Activated CD8-positive, alpha-beta T cell treated with anti-CD3 and anti-CD28 coated beads for 36 hours (primary cell): ENCODE measurements around the gene ARSK. TPM values are rescaled to one million over a fixed set of nuclear protein-coding genes. Genes with fewer than 3 reads are reported as not detected.

Source experiments
- ATAC-seq: fragments of 200-7000 bp; cut with Tn5 transposase; one replicate; pipeline ENCODE4 v1.10.0; 2021; ENCODE audit warnings: mild to moderate bottlenecking, moderate library complexity
- CTCF ChIA-PET: fragments of 350-600 bp; sonication (Branson Sonifier 250); formaldehyde crosslinking; loops from one replicate; lab custom pipeline; 2021; ENCODE audit warnings: antibody characterized with exemption; lab: Charles Lee
- POLR2A ChIA-PET: fragments of 350-600 bp; sonication (Branson Sonifier 250); formaldehyde crosslinking; loops from one replicate; lab custom pipeline; 2021; ENCODE audit warnings: antibody characterized with exemption; lab: Charles Lee
- DNase-seq: peaks from one replicate; pipeline ENCODE4 v3.0.0-alpha.2; 2020
- H3K27ac Mint-ChIP-seq: one replicate; pipeline ENCODE4 v1.8.0; 2021; ENCODE audit warnings: mild to moderate bottlenecking, mixed read lengths
- H3K27me3 Mint-ChIP-seq: one replicate; pipeline ENCODE4 v1.8.0; 2021; ENCODE audit warnings: mixed read lengths
- H3K36me3 Mint-ChIP-seq: one replicate; pipeline ENCODE4 v1.8.0; 2021; ENCODE audit warnings: low read depth, mixed read lengths
- H3K4me1 Mint-ChIP-seq: one replicate; pipeline ENCODE4 v1.8.0; 2021; ENCODE audit warnings: low read depth, mixed read lengths
- H3K4me3 Mint-ChIP-seq: one replicate; pipeline ENCODE4 v1.8.0; 2021; ENCODE audit warnings: mild to moderate bottlenecking, moderate library complexity, mixed read lengths
- H3K9me3 Mint-ChIP-seq: one replicate; pipeline ENCODE4 v1.8.0; 2021; ENCODE audit warnings: mixed read lengths
- CTCF ChIP-seq: fragments of 200-600 bp; IDR thresholded peaks from one replicate; pipeline ENCODE4 v1.8.0; 2022; ENCODE audit warnings: antibody characterized with exemption, mild to moderate bottlenecking
- intact Hi-C: fragments of 100-400 bp; cut with micrococcal nuclease; formaldehyde crosslinking; loops from one replicate; pipeline ENCODE4 v1.10.0; 2022
- total RNA-seq, 2 experiments: library from RNA; stranded (reverse); gene quantifications; one replicate each; pipeline ENCODE4 v1.2.3, GENCODE V29; 2021

The ARSK gene
- total RNA-seq, 2 experiments from 2014 or later = 4.9 to 5.0 TPM

DNA sequence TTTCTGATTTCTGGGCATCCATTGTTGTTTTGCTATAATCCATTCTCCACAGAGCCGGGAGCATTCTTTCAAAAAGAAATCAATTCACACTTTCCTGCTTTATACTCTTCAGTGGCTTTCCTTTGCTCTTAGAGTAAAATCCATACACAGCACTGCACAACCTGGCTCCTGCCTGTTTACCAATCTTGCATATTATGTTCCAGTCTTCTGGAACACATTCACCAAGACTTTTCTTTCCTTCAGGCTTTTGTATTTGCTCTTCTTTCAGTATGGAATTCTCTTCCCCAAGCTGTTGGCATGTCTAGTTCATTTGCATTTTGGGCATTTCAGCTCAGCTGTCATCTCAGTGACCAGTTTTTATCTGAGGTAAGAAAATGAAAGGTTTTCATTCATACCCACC lies 97.9 kb downstream of the ARSK start:
- CTCF ChIA-PET = interaction anchor here (0.9 to 6.5 kb wide), 3 partner anchors 11 to 128 kb away, joined by 3 to 47 read pairs (median 7); no protein-coding TSS in a partner anchor
- Mint-ChIP-seq H3K4me3 (no peak overlapping the region), H3K27me3 (no peaks in the 10 kb centered on the region), H3K27ac (no peak overlapping the region), H3K4me1 (peaks cover 18% of the 10 kb centered on the region), H3K36me3 (no peaks in the 10 kb centered on the region), H3K9me3 (no peaks in the 10 kb centered on the region)
- POLR2A ChIA-PET = no interaction called here
- DNase-seq = no peak
- intact Hi-C loops = no loop called here
- no peak for ATAC-seq
- no peak for TF ChIP-seq CTCF

- H3K27ac Mint-ChIP-seq = no peak overlapping the region
- CTCF ChIA-PET = interaction anchor here (6.5 kb wide), 1 partner anchor 10 kb away, joined by 47 read pairs; no protein-coding TSS in a partner anchor
- no peaks in the 10 kb centered on the region for H3K27me3 Mint-ChIP-seq
- no peak for DNase-seq
- H3K36me3 Mint-ChIP-seq = no peaks in the 10 kb centered on the region
- intact Hi-C loops = no loop called here
- no peak for TF ChIP-seq CTCF
- no peak for ATAC-seq
- POLR2A ChIA-PET = no interaction called here
- H3K9me3 Mint-ChIP-seq = no peaks in the 10 kb centered on the region
- no peak overlapping the region for H3K4me3 Mint-ChIP-seq
- H3K4me1 Mint-ChIP-seq = peaks cover 9% of the 10 kb centered on the region
Measured at GRCh38 chr5:95654196-95654595, 99.3 kb downstream of the ARSK start.

Other genes with a start within 250 kb of the ARSK start
- gene FAM81B, start 163.7 kb upstream of the ARSK start, total RNA-seq = not detected
- gene SKIC3, start 124 bp upstream of the ARSK start, total RNA-seq = 10 to 100 TPM; 68.2 to 70.0 TPM
- gene GPR150, start 65.0 kb downstream of the ARSK start, total RNA-seq = under 1 TPM; 0.45 to 0.76 TPM
- 1 to 10 TPM; 9.2 to 9.8 TPM for gene RFESD, start 91.7 kb downstream of the ARSK start, total RNA-seq
- gene SPATA9, start 127.9 kb downstream of the ARSK start, total RNA-seq = not detected
- 1 to 10 TPM in 1 of 2 experiments, under 1 TPM in 1; 0.50 to 1.1 TPM for gene RHOBTB3, start 176.2 kb downstream of the ARSK start, total RNA-seq